Nephron progenitor cell (in vitro differentiated cells): Measurements from ENCODE around the gene ELANE.

Experiments
- DNase-seq: peaks from one replicate; pipeline ENCODE4 v3.0.0; 2021
- H3K27ac Mint-ChIP-seq: 2 replicates; pipeline ENCODE4 v1.8.0; 2021; ENCODE audit warnings: mild to moderate bottlenecking, moderate library complexity, mixed read lengths
- H3K27me3 Mint-ChIP-seq: 2 replicates; pipeline ENCODE4 v1.8.0; 2021; ENCODE audit warnings: mild to moderate bottlenecking, low read depth, mixed read lengths; ENCODE audit not compliant: poor library complexity
- H3K36me3 Mint-ChIP-seq: 2 replicates; pipeline ENCODE4 v1.8.0; 2021; ENCODE audit warnings: low read depth, mixed read lengths
- H3K4me1 Mint-ChIP-seq: 2 replicates; pipeline ENCODE4 v1.8.0; 2021; ENCODE audit warnings: mixed read lengths
- H3K4me3 Mint-ChIP-seq: 2 replicates; pipeline ENCODE4 v1.8.0; 2021; ENCODE audit warnings: mild to moderate bottlenecking, moderate library complexity, mixed read lengths
- H3K9me3 Mint-ChIP-seq: 2 replicates; pipeline ENCODE4 v1.8.0; 2021; ENCODE audit warnings: mild to moderate bottlenecking, moderate library complexity, mixed read lengths
- TF ChIP-seq, protein P1 (sequence below): fragments of 200-600 bp; sonication (generic); IDR thresholded peaks from 2 replicates; pipeline ENCODE4 v1.5.0; 2021; ENCODE audit warnings: antibody characterized with exemption

The ELANE gene

DNA sequence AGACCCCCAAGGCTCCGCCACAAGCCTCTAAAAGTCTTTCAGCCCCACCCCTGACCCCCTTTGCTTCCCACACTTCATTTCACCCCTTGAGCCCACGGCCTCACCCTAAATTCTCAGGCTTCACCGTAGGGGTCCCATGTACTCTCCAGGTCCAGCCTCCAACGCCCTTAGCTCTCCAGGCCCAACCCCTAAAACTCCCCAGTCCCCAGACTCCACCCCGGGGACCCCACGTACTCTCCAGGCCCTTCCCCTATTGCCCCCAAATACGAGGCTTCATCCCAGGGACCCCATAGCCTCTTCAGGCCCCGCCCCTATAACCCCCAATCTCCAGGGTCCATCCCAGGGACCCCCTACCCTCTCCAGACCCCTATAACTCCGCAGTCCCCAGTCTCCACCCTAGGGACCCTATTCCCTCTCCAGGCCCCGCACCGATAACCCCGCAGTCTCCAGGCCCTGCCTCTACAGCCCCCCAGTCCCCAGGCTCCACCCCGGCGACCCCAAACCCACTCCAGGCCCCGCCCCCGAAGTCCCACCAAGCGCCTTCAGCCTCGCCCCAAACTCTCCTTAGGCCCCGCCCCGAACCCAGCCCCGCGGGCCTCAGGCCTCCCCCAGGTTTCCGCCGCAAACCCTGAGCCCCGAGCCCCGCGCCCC lies 40.3 kb downstream of the ELANE start:
- peaks cover 26% of the 10 kb centered on the region for H3K36me3 Mint-ChIP-seq
- peak overlapping the region; percentile 93 for H3K27ac Mint-ChIP-seq
- DNase-seq: peak; percentile 69
- no peaks in the 10 kb centered on the region for H3K9me3 Mint-ChIP-seq
- peak overlapping the region; percentile 89 for H3K4me3 Mint-ChIP-seq
- peaks cover 4% of the 10 kb centered on the region for H3K4me1 Mint-ChIP-seq
- TF ChIP-seq, protein P1, sequence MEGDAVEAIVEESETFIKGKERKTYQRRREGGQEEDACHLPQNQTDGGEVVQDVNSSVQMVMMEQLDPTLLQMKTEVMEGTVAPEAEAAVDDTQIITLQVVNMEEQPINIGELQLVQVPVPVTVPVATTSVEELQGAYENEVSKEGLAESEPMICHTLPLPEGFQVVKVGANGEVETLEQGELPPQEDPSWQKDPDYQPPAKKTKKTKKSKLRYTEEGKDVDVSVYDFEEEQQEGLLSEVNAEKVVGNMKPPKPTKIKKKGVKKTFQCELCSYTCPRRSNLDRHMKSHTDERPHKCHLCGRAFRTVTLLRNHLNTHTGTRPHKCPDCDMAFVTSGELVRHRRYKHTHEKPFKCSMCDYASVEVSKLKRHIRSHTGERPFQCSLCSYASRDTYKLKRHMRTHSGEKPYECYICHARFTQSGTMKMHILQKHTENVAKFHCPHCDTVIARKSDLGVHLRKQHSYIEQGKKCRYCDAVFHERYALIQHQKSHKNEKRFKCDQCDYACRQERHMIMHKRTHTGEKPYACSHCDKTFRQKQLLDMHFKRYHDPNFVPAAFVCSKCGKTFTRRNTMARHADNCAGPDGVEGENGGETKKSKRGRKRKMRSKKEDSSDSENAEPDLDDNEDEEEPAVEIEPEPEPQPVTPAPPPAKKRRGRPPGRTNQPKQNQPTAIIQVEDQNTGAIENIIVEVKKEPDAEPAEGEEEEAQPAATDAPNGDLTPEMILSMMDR: no peak
- H3K27me3 Mint-ChIP-seq: peaks cover 4% of the 10 kb centered on the region

DNA sequence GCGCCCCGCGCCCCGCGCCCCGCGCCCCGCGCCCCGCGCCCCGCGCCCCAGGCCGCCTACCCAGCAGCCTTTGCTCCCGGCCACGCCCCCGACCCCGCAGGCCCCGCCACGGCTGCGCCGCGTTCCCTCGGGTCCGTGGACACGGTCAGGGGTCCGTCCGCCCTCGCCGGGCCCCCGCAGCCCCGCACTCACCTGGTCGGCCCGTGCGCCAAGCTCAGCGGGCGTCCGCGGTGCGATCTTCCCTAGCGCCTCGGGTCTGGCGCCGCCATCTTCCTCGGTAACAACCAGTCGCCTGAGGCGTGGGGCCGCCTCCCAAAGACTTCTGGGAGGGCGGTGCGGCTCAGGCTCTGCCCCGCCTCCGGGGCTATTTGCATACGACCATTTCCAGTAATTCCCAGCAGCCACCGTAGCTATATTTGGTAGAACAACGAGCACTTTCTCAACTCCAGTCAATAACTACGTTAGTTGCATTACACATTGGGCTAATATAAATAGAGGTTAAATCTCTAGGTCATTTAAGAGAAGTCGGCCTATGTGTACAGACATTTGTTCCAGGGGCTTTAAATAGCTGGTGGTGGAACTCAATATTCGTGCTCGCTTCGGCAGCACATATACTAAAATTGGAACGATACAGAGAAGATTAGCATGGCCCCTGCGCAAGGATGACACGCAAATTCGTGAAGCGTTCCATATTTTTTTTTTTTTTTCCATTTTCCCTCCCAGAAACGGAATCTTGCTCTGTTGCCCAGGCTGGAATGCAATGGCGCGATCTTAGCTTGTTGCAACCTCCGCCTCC lies 41.0 kb downstream of the ELANE start, which contains the start of the genes MED16 and RNU6-9:
MED16 (minus strand) TSS at position 294 of the 796 bp plus-strand sequence. CDS start 2,056 bp downstream, outside the sequence.
RNU6-9 (plus strand) TSS at position 591 of the 796 bp plus-strand sequence.
- peak within 1 kb of the TSS; percentile 100 for H3K27ac Mint-ChIP-seq
- no peaks in the 10 kb centered on the region for H3K9me3 Mint-ChIP-seq
- H3K4me3 Mint-ChIP-seq: peak within 1 kb of the TSS; percentile 89
- H3K4me1 Mint-ChIP-seq: peaks cover 4% of the 10 kb centered on the region
- DNase-seq: peak; percentile 89
- H3K27me3 Mint-ChIP-seq: peaks cover 4% of the 10 kb centered on the region
- H3K36me3 Mint-ChIP-seq: peaks cover 22% of the 10 kb centered on the region
- TF ChIP-seq, protein P1: no peak

DNA sequence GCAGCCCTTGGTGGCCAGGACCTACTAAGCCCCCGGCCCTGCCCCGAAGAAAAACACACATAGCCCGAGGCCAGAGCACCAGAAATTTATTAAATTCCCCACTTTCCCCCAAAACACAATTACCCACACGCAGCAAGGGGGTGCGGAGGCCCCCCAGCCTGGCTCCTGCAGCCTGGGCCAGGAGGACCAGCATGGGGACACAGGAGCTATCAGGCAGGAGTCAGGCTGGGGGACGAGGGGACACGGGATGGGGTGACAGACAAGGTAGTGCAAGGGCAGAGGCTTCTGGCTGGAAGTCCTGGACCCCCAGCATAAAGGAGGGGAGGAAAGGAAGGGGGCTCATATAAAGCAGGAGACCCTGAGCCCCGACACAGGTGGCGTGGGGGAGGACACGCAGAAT lies 44.3 kb downstream of the ELANE start:
- DNase-seq: no peak
- TF ChIP-seq, protein P1: no peak
- peaks cover 4% of the 10 kb centered on the region for H3K27me3 Mint-ChIP-seq
- H3K9me3 Mint-ChIP-seq: no peaks in the 10 kb centered on the region
- no peak overlapping the region for H3K27ac Mint-ChIP-seq
- H3K4me1 Mint-ChIP-seq: peaks cover 8% of the 10 kb centered on the region
- H3K4me3 Mint-ChIP-seq: no peak overlapping the region
- peaks cover 12% of the 10 kb centered on the region for H3K36me3 Mint-ChIP-seq

DNA sequence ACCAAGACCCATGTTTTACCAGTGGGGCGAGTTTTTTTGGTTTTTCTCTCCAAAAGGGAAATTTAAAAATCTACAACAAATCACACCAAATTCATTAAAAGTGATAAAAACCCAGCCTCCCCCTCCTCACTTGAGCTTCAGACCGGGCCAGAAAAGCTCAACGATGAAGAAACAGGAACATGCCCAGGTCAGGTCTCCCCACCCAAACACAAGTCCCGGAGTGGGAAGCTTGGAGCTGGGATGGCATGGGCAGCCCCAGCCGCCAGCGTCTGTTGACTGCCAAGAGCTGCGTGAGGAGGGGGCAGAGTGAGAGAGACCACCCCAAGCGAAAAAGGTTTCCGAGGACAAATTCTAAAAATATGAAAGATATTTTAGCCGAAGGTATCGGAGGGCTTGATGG lies 44.9 kb downstream of the ELANE start:
- H3K36me3 Mint-ChIP-seq: peaks cover 12% of the 10 kb centered on the region

DNA sequence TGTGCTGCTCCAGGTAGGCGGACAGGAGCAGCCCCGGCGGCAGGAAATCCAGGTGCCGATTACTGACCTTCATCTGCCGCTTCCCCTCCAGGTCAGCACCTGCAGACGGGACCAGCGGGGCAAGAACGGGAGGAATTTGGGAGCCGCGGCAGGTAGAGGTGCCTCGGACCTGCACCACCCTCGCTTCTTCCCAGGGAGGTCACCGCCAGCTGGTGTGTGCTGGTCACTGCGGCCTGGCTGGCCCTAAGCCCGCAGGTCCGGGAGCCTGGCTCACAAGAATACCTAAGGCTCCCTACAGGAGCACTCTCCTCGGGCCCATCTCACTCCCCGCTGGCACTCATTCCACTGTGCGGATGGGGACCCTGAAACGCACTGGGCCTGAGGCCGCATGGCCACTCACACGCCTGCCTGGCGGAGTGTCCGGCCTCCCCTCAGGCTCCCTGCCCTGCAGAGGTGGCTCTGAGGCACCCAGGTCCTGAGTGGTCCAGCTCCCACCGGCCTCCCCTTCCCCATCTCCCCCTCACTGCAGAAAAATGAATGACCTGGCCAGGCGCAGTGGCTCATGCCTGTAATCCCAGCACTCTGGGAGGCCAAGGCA lies 45.4 kb downstream of the ELANE start:
- no peaks in the 10 kb centered on the region for H3K9me3 Mint-ChIP-seq
- TF ChIP-seq, protein P1: peak; percentile 19
- H3K4me3 Mint-ChIP-seq: no peak overlapping the region
- H3K27ac Mint-ChIP-seq: no peak overlapping the region
- peaks cover 4% of the 10 kb centered on the region for H3K27me3 Mint-ChIP-seq
- H3K36me3 Mint-ChIP-seq: peaks cover 12% of the 10 kb centered on the region
- peaks cover 10% of the 10 kb centered on the region for H3K4me1 Mint-ChIP-seq
- DNase-seq: no peak

More for the DNA sequence above, 44.9 kb downstream of the ELANE start:
- H3K9me3 Mint-ChIP-seq: no peaks in the 10 kb centered on the region
- H3K4me3 Mint-ChIP-seq: no peak overlapping the region
- TF ChIP-seq, protein P1: no peak
- peaks cover 4% of the 10 kb centered on the region for H3K27me3 Mint-ChIP-seq
- no peak overlapping the region for H3K27ac Mint-ChIP-seq
- peaks cover 8% of the 10 kb centered on the region for H3K4me1 Mint-ChIP-seq
- DNase-seq: no peak
